SK-N-SH (cell line): ENCODE results near the gene PLAU. TPM values are rescaled to one million over a fixed set of nuclear protein-coding genes. Genes with fewer than 3 reads are reported as not detected.

Experiments
- CTCF ChIA-PET: fragments of 300-600, 350-600 bp; formaldehyde crosslinking; extraction: SDS; loops from one replicate; lab custom pipeline; 2021; lab: Yijun Ruan, JAX
- POLR2A ChIA-PET: fragments of 350-600 bp; sonication (Branson Sonifier 250); formaldehyde crosslinking; extraction: SDS; loops from one replicate; lab custom pipeline; 2020; ENCODE audit warnings: antibody characterized with exemption, inconsistent platforms; lab: Yijun Ruan, JAX
- DNase-seq: peaks from one replicate; pipeline ENCODE4 v3.0.0; 2012
- H2AFZ ChIP-seq: fragments of 200-600 bp; sonication (generic); 2 replicates; pipeline ENCODE4 v1.8.1; 2016; ENCODE audit warnings: antibody characterized with exemption, mild to moderate bottlenecking, low read depth
- H3F3A ChIP-seq: fragments of 200-600 bp; sonication (generic); replicated peaks from 2 replicates; pipeline ENCODE3; 2016; ENCODE audit warnings: antibody characterized with exemption, mild to moderate bottlenecking; ENCODE audit not compliant: insufficient read depth
- H3K27ac ChIP-seq, 2 experiments: fragments of 200-500 bp in 1 of 2; fragments of 200-600 bp in 1 of 2; sonication (Bioruptor generic) in 1 of 2; sonication (generic), shearing (Covaris generic) in 1 of 2; 2 replicates each; pipeline versions ENCODE4 v1.5.1 to v1.6.1; 2014 to 2016; ENCODE audit warnings: low read depth in 2 of 2, inconsistent platforms in 1 of 2, low read length in 1 of 2, mild to moderate bottlenecking in 1 of 2, mixed read lengths in 1 of 2
- H3K27me3 ChIP-seq: fragments of 200-600 bp; sonication (generic), shearing (Covaris generic); 2 replicates; pipeline ENCODE4 v1.6.1; 2016; ENCODE audit warnings: mixed run types; ENCODE audit not compliant: insufficient read depth
- H3K36me3 ChIP-seq, 2 experiments: fragments of 200-500 bp in 1 of 2; fragments of 200-600 bp in 1 of 2; sonication (Bioruptor generic) in 1 of 2; sonication (generic) in 1 of 2; replicated peaks in 1 of 2; 2 replicates each; pipeline versions ENCODE3 to v1.5.1; 2014 to 2016; ENCODE audit warnings: low read length in 1 of 2, mild to moderate bottlenecking in 1 of 2; ENCODE audit not compliant: insufficient read depth in 2 of 2, control insufficient read depth in 1 of 2
- H3K4me1 ChIP-seq, 2 experiments: fragments of 200-500 bp in 1 of 2; fragments of 200-600 bp in 1 of 2; sonication (Bioruptor generic) in 1 of 2; sonication (generic), shearing (Covaris generic) in 1 of 2; 2 replicates each; pipeline versions ENCODE4 v1.5.1 to v1.6.1; 2014 to 2016; ENCODE audit warnings: low read depth in 1 of 2, low read length in 1 of 2, mixed run types in 1 of 2; ENCODE audit not compliant: insufficient read depth in 2 of 2, control insufficient read depth in 1 of 2
- H3K4me2 ChIP-seq: fragments of 200-600 bp; sonication (generic), shearing (Covaris generic); 2 replicates; pipeline ENCODE4 v1.6.1; 2017; ENCODE audit warnings: mixed run types
- H3K4me3 ChIP-seq, 2 experiments: fragments of 200-500 bp in 1 of 2; fragments of 200-600 bp in 1 of 2; sonication (Bioruptor generic) in 1 of 2; sonication (generic), shearing (Covaris generic) in 1 of 2; 2 replicates each; pipeline versions ENCODE4 v1.5.1 to v1.8.1; 2014 to 2016; ENCODE audit warnings: low read depth in 2 of 2, inconsistent platforms in 1 of 2, low read length in 1 of 2, mild to moderate bottlenecking in 1 of 2, mixed read lengths in 1 of 2, moderate library complexity in 1 of 2
- H3K79me2 ChIP-seq: fragments of 200-600 bp; sonication (generic); 2 replicates; pipeline ENCODE4 v1.8.1; 2017; ENCODE audit warnings: mild to moderate bottlenecking; ENCODE audit not compliant: insufficient read depth
- H3K9ac ChIP-seq: fragments of 200-600 bp; sonication (generic); 2 replicates; pipeline ENCODE4 v1.6.1; 2017; ENCODE audit warnings: mixed run types
- H3K9me2 ChIP-seq: fragments of 200-600 bp; sonication (generic); 2 replicates; pipeline ENCODE4 v1.6.1; 2017; ENCODE audit warnings: mixed run types
- H3K9me3 ChIP-seq: fragments of 200-600 bp; sonication (generic); 2 replicates; pipeline ENCODE4 v1.6.1; 2017; ENCODE audit warnings: mixed run types, mild to moderate bottlenecking, moderate library complexity
- H4K20me1 ChIP-seq: fragments of 200-600 bp; sonication (generic); 2 replicates; pipeline ENCODE4 v1.6.1; 2017; ENCODE audit warnings: mild to moderate bottlenecking, mixed run types; ENCODE audit not compliant: insufficient read depth
- ELF1 ChIP-seq: IDR thresholded peaks from 2 replicates; pipeline ENCODE4 v1.4.0; 2012
- FOSL2 ChIP-seq: IDR thresholded peaks from 2 replicates; pipeline ENCODE4 v1.4.0; 2012; ENCODE audit warnings: low read depth, mild to moderate bottlenecking, moderate library complexity, borderline replicate concordance
- FOXJ3 ChIP-seq: sonication (generic); formaldehyde crosslinking; IDR thresholded peaks from 2 replicates; pipeline ENCODE4 v1.5.1; 2020; ENCODE audit warnings: mild to moderate bottlenecking, missing genetic modification reagents
- FOXM1 ChIP-seq: IDR thresholded peaks from 2 replicates; pipeline ENCODE4 v1.4.0; 2012; ENCODE audit warnings: low read depth, mild to moderate bottlenecking
- JUND ChIP-seq: IDR thresholded peaks from 2 replicates; pipeline ENCODE4 v1.4.0; 2012
- MAX ChIP-seq: IDR thresholded peaks from 2 replicates; pipeline ENCODE4 v1.4.0; 2012; ENCODE audit warnings: low read depth
- MEF2A ChIP-seq: IDR thresholded peaks from 2 replicates; pipeline ENCODE4 v1.4.0; 2012; ENCODE audit warnings: low read depth, borderline replicate concordance
- NFIC ChIP-seq: IDR thresholded peaks from 2 replicates; pipeline ENCODE4 v1.4.0; 2012; ENCODE audit warnings: borderline replicate concordance
- NRF1 ChIP-seq: IDR thresholded peaks from 2 replicates; pipeline ENCODE4 v1.6.1; 2012; ENCODE audit warnings: low read depth, mild to moderate bottlenecking, low read length
- REST ChIP-seq: IDR thresholded peaks from 2 replicates; pipeline ENCODE4 v1.6.1; 2012; ENCODE audit warnings: mild to moderate bottlenecking, low read depth, low read length, moderate library complexity
- RFX5 ChIP-seq: IDR thresholded peaks from 2 replicates; pipeline ENCODE4 v1.6.1; 2012; ENCODE audit warnings: mild to moderate bottlenecking, improper control_type of control experiment, low read length
- SIN3A ChIP-seq: IDR thresholded peaks from 2 replicates; pipeline ENCODE4 v1.6.1; 2012; ENCODE audit warnings: low read depth, mild to moderate bottlenecking, low read length, moderate library complexity, borderline replicate concordance
- SMC3 ChIP-seq: IDR thresholded peaks from 2 replicates; pipeline ENCODE4 v1.6.1; 2012; ENCODE audit warnings: low read depth, low read length, improper control_type of control experiment
- TEAD4 ChIP-seq: IDR thresholded peaks from 2 replicates; pipeline ENCODE4 v1.4.0; 2012; ENCODE audit warnings: mild to moderate bottlenecking, borderline replicate concordance; ENCODE audit not compliant: insufficient read depth
- USF2 ChIP-seq: fragments of 150-350 bp; IDR thresholded peaks from 2 replicates; pipeline ENCODE4 v1.6.1; 2017; ENCODE audit warnings: antibody characterized with exemption, low read length, low read depth, borderline replicate concordance
- YY1 ChIP-seq: IDR thresholded peaks from 2 replicates; pipeline ENCODE4 v1.4.0; 2012; ENCODE audit warnings: low read depth, mild to moderate bottlenecking
- WGBS: methylation state at CpG from one replicate; pipeline ENCODE4 v1.1.6; 2017; ENCODE audit warnings: low lambda C conversion rate; 5-methylcytosine and 5-hydroxymethylcytosine counted together
- polyA plus RNA-seq, 3 experiments: library from polyadenylated mRNA; depleted of rRNA; stranded (reverse); fragments of >200 nt; gene quantifications; 2 replicates each; pipeline ENCODE4 v1.2.3, GENCODE V29; 2012

The PLAU gene
- polyA plus RNA-seq, 1 of the 3 experiments (the other 2 are of a cell fraction): 200 TPM

- TF ChIP-seq MAX: peak; percentile 90
- TF ChIP-seq ELF1: no peak
- peak; percentile 94 for TF ChIP-seq NFIC
- TF ChIP-seq SMC3: no peak
- no peak for TF ChIP-seq NRF1
- peak; percentile 93 for TF ChIP-seq JUND
- peak; percentile 80; the same call in 1 of the 2 replicates for TF ChIP-seq SIN3A
- peak; percentile 95 for TF ChIP-seq TEAD4
- TF ChIP-seq USF2: no peak
- no peak for TF ChIP-seq RFX5
- no peak for TF ChIP-seq YY1
- peak; percentile 56; the same call in 1 of the 2 replicates for TF ChIP-seq MEF2A
- TF ChIP-seq FOSL2: peak; percentile 88
- TF ChIP-seq, all 33 proteins: peak for 14
These were observed 4.1 kb upstream of the PLAU start (continued) for GRCh38 chr10:73906524-73907447.

- Histone ChIP-seq H3K79me2 (peaks cover 8% of the 10 kb centered on the region), H3K4me1 (peaks cover 15 to 20% of the 10 kb centered on the region in 2 experiments; a peak in 2 of 4 replicates), H3K27me3 (no peaks in the 10 kb centered on the region), H4K20me1 (no peaks in the 10 kb centered on the region), H3K36me3 (peaks cover 0 to 1% of the 10 kb centered on the region in 2 experiments), H3K4me3 (no peak overlapping the region), H2AFZ (no peak overlapping the region), H3K9ac (no peak overlapping the region; the same call in 1 of the 2 replicates), H3F3A (peaks cover 25% of the 10 kb centered on the region), H3K9me3 (no peaks in the 10 kb centered on the region), H3K27ac (peak overlapping the region in 1 of 2 experiments; percentile 92; a peak in 2 of 4 replicates), H3K4me2 (no peak overlapping the region; the same call in 1 of the 2 replicates), H3K9me2 (no peaks in the 10 kb centered on the region)
- TF ChIP-seq REST: no peak
- TF ChIP-seq FOXM1: no peak
- no peak for TF ChIP-seq JUND
- no peak for TF ChIP-seq FOXJ3 (CRISPR knock-in tag)
- no peak for TF ChIP-seq MEF2A
- TF ChIP-seq SIN3A: no peak
- no peak for DNase-seq
- 85% methylated on average over 6 of the region's 6 CpGs for WGBS
- POLR2A ChIA-PET: no interaction called here
- CTCF ChIA-PET: no interaction called here
These were observed 3.0 kb upstream of the PLAU start for GRCh38 chr10:73907841-73908517.
